WTC11 (cell line): ENCODE results near the gene HOXA13.

Experiments used
- CREM ChIP-seq: sonication (generic); formaldehyde crosslinking; IDR thresholded peaks from 2 replicates; pipeline ENCODE4 v1.8.1; 2022; ENCODE audit warnings: mild to moderate bottlenecking, missing genetic modification reagents, moderate library complexity
- CTCF ChIP-seq: fragments of 200-600 bp; IDR thresholded peaks from 2 replicates; pipeline ENCODE4 v1.8.0; 2022; ENCODE audit warnings: antibody characterized with exemption
- ESRRA ChIP-seq: sonication (generic); formaldehyde crosslinking; IDR thresholded peaks from 2 replicates; pipeline ENCODE4 v1.8.1; 2022; ENCODE audit warnings: mild to moderate bottlenecking, missing genetic modification reagents, borderline replicate concordance
- IRF2 ChIP-seq: sonication (generic); formaldehyde crosslinking; IDR thresholded peaks from 2 replicates; pipeline ENCODE4 v1.8.0; 2022; ENCODE audit warnings: low read depth, missing genetic modification reagents, borderline replicate concordance
- KAT7 ChIP-seq: sonication (generic); formaldehyde crosslinking; IDR thresholded peaks from 2 replicates; pipeline ENCODE4 v1.8.1; 2023; ENCODE audit warnings: missing genetic modification reagents, mild to moderate bottlenecking, borderline replicate concordance
- SP1 ChIP-seq: sonication (generic); formaldehyde crosslinking; conservative IDR thresholded peaks from 2 replicates; pipeline ENCODE4 v1.8.1; 2022; ENCODE audit warnings: missing genetic modification reagents
- TP53 ChIP-seq: sonication (generic); formaldehyde crosslinking; IDR thresholded peaks from 2 replicates; pipeline ENCODE4 v1.8.1; 2023; ENCODE audit warnings: mild to moderate bottlenecking, missing genetic modification reagents
- TF ChIP-seq, protein P1 (sequence below): fragments of 250-450 bp; sonication (Bioruptor Pico); IDR thresholded peaks from 2 replicates; pipeline ENCODE4 v1.9.0; 2021; ENCODE audit warnings: mild to moderate bottlenecking
- TF ChIP-seq, protein P2 (sequence below): sonication (generic); formaldehyde crosslinking; IDR thresholded peaks from 2 replicates; pipeline ENCODE4 v1.8.1; 2022; ENCODE audit warnings: missing genetic modification reagents, borderline replicate concordance

GRCh38 chr7:27245124-27245797, 45.4 kb upstream of the HOXA13 start:
- TF ChIP-seq CTCF (no peak), KAT7 (CRISPR knock-in tag) (no peak), IRF2 (CRISPR knock-in tag) (no peak), CREM (CRISPR knock-in tag) (no peak), TP53 (CRISPR knock-in tag) (no peak), SP1 (CRISPR knock-in tag) (no peak), ESRRA (CRISPR knock-in tag) (no peak)
- TF ChIP-seq, protein P1, sequence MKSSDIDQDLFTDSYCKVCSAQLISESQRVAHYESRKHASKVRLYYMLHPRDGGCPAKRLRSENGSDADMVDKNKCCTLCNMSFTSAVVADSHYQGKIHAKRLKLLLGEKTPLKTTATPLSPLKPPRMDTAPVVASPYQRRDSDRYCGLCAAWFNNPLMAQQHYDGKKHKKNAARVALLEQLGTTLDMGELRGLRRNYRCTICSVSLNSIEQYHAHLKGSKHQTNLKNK (CRISPR knock-in tag) = no peak
- TF ChIP-seq, protein P2, sequence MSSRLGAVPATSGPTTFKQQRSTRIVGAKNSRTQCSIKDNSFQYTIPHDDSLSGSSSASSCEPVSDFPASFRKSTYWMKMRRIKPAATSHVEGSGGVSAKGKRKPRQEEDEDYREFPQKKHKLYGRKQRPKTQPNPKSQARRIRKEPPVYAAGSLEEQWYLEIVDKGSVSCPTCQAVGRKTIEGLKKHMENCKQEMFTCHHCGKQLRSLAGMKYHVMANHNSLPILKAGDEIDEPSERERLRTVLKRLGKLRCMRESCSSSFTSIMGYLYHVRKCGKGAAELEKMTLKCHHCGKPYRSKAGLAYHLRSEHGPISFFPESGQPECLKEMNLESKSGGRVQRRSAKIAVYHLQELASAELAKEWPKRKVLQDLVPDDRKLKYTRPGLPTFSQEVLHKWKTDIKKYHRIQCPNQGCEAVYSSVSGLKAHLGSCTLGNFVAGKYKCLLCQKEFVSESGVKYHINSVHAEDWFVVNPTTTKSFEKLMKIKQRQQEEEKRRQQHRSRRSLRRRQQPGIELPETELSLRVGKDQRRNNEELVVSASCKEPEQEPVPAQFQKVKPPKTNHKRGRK (CRISPR knock-in tag) = no peak
